ENCODE results near the gene GNLY.

The GNLY gene

DNA sequence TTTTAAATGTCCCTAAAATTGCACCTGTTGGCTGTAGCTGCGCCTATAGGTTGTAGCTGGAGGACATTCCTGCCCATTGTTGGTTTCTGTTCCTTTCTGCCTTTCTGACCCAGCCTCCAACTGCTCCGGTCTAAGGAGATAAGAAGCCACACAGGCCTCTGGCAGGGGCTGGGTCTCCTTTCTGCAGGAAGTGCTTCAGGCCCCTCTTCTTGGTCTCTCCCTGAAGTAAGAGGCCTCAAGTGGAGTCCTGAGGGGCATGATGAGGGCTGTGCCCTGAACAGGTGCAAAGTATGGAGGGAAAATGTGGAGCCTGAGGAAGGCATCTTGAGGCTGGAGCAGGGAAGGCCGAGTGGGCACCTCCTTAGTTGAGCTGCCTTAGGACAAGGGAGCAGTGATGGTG lies 15.8 kb upstream of the GNLY start:
- H3K4me3 ChIP-seq (ENCODE audit: control insufficient read depth, low read depth, low read length) = no peak overlapping the region
- TF ChIP-seq, protein P1, sequence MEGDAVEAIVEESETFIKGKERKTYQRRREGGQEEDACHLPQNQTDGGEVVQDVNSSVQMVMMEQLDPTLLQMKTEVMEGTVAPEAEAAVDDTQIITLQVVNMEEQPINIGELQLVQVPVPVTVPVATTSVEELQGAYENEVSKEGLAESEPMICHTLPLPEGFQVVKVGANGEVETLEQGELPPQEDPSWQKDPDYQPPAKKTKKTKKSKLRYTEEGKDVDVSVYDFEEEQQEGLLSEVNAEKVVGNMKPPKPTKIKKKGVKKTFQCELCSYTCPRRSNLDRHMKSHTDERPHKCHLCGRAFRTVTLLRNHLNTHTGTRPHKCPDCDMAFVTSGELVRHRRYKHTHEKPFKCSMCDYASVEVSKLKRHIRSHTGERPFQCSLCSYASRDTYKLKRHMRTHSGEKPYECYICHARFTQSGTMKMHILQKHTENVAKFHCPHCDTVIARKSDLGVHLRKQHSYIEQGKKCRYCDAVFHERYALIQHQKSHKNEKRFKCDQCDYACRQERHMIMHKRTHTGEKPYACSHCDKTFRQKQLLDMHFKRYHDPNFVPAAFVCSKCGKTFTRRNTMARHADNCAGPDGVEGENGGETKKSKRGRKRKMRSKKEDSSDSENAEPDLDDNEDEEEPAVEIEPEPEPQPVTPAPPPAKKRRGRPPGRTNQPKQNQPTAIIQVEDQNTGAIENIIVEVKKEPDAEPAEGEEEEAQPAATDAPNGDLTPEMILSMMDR (IDR thresholded peaks at IDR 0.05; ENCODE audit: control insufficient read depth, insufficient read depth, low read depth, low read length, missing control alignments) = no peak
- no peak for DNase-seq (ENCODE audit: low read depth)

DNA sequence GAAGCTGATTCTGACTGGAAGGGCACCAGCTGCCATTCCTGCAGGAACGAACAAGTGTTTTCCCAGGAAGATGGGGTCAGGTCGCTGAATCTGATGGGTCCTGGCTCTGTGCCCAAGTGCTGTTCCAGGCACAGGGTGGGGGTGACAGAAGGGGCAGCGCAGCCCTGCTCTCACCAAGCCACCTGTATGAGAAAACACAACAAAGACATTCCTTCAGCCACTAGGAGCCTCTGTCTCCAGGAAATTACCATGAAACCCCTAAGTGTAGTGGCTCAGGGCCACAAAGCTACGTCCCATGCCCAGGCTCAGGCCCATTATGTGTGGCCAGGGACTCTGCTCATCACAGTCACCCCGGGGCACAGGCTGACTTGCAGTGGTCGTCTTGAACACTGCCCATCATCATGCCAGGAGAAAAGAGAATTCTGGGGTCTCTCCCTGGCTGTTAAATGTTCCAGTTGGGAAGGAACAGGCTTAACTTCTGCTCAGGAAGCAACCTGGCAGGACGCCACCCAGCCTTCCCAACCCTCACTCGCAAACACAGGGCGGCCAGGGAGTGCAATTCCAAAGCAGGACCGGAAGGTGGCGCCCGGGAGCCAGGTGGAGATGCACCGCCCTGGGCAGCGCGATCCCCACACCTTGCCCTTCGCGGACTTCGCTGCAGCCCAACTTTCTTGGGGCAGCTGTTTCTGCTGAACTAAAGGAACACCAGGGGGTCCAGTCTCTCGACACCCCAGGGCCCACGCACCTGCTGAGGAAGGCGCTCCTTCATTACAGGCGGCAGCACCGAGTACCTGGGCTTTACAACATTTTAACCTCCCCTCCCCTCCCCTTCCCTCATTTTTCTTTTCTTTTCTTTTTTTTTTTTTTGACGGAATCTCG lies 15.1 kb upstream of the GNLY start:
- TF ChIP-seq, protein P1 (IDR thresholded peaks at IDR 0.05; ENCODE audit: control insufficient read depth, insufficient read depth, low read depth, low read length, missing control alignments) = peak; percentile 99
- no peak overlapping the region for H3K4me3 ChIP-seq (ENCODE audit: control insufficient read depth, low read depth, low read length)
- DNase-seq (ENCODE audit: low read depth) = peak; percentile 13

DNA sequence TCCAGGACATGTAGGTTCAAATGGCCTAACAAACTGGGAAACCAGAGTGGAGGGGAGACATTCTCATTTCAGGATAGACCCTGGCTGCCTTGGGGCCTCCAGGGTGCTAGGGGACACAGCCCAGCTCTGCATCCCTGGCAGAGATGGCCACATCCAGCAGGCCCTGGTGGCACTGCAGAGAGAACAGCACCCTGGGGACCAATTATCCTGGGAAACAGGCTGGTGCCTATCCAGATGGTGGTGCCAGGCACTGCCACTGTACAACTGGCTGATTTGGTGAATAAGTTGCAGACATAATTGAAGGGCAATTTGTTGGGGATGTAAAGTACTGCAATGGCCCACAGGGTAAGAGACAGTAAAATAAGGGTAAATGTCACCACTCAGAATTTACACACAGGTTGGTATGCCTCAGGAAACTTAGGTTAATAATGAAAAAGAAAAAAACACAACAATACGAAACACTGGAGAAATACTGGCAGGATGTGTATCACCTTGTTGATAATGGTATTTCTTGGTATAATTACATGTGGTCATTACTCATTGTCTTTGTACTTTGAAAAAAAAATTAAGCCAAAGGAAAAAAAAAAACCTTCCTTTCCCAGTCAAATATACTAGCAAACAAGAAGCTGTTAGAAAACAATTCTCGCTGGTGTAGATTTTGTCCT lies 13.3 kb upstream of the GNLY start:
- TF ChIP-seq, protein P1 (IDR thresholded peaks at IDR 0.05; ENCODE audit: control insufficient read depth, insufficient read depth, low read depth, low read length, missing control alignments) = no peak
- H3K4me3 ChIP-seq (ENCODE audit: control insufficient read depth, low read depth, low read length) = no peak overlapping the region
- DNase-seq (ENCODE audit: low read depth) = no peak

DNA sequence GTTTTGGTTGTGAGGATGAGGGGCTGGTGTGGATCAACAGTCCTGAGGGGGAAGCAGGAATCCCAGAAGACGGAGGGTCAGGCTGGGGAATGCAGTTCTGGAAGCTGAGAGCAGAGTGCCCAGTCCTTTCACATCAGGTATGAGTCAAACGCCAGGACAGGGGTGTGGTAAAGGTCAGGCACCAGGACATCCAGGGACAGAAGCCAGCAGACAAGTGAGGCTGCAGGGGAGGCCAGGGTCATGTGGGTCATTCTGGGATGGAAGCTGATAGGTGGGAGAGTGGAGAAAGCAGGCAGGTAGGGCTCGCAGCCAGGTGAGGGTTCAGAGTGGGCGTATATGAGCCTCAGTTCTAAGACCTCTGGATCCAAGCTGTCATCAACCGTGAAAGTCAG lies 12.8 kb upstream of the GNLY start:
- TF ChIP-seq, protein P1 (IDR thresholded peaks at IDR 0.05; ENCODE audit: control insufficient read depth, insufficient read depth, low read depth, low read length, missing control alignments) = no peak
- DNase-seq (ENCODE audit: low read depth) = no peak
- no peak overlapping the region for H3K4me3 ChIP-seq (ENCODE audit: control insufficient read depth, low read depth, low read length)

DNA sequence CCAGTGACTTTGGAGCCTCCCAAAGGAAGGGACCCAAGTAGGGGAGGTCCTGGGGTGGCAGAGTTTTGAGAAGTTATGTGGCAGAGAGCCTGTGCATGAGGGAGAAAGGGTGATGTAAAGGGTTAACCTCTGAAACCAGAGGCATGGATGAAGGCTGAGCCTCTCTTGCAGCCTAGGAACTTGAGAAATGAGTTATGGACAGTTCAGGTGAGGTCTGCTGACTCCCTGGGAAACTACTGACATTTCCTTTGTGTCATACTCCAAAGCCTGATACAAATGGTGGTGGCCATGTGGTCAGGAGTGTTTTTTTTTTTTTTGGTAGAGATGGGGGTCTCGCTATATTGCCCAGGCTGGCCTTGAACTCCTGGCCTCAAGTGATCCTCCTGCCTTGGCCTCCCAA lies 12.4 kb upstream of the GNLY start:
- TF ChIP-seq, protein P1 (IDR thresholded peaks at IDR 0.05; ENCODE audit: control insufficient read depth, insufficient read depth, low read depth, low read length, missing control alignments) = no peak
- no peak for DNase-seq (ENCODE audit: low read depth)
- H3K4me3 ChIP-seq (ENCODE audit: control insufficient read depth, low read depth, low read length) = no peak overlapping the region

DNA sequence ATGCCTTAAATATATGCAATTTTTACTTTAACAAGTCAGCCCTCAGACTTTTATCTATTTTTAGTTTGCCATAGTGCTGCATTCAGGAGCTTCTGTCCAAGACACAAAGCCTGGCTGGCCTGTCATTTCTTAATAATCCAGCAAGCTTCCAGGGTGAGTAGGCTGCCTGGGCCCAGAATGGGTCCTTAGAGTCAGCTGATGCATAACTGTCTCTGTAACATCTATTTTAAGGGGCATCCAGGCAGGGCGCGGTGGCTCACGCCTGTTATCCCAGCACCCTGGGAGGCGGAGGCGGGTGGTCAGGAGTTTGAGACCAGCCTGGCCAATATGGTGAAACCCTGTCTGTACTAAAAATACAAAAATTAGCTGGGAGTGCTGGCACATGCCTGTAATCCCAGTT lies 11.8 kb upstream of the GNLY start:
- no peak for DNase-seq (ENCODE audit: low read depth)
- TF ChIP-seq, protein P1 (IDR thresholded peaks at IDR 0.05; ENCODE audit: control insufficient read depth, insufficient read depth, low read depth, low read length, missing control alignments) = no peak
- no peak overlapping the region for H3K4me3 ChIP-seq (ENCODE audit: control insufficient read depth, low read depth, low read length)

Data from AG09309 (cell line).